DND-41 (cell line): ENCODE measurements around the gene PEX12.

ENCODE experiments used
- ATAC-seq: fragments of 200-7000 bp; cut with Tn5 transposase; 3 replicates; pipeline ENCODE4 v1.9.1; 2021; ENCODE audit warnings: low read depth; ENCODE audit not compliant: insufficient read depth
- DNase-seq: peaks from one replicate; pipeline ENCODE4 v3.0.0-alpha.2; 2020
- H2AFZ ChIP-seq: 2 replicates; pipeline ENCODE4 v1.6.0; 2012; ENCODE audit warnings: low read depth, low read length
- H3K27ac ChIP-seq: 2 replicates; pipeline ENCODE4 v1.5.1; 2012; ENCODE audit warnings: low read length, inconsistent platforms
- H3K27me3 ChIP-seq: fragments of 200-600 bp; sonication (generic); 2 replicates; pipeline ENCODE4 v1.6.0; 2012; ENCODE audit warnings: low read length, mild to moderate bottlenecking, inconsistent platforms; ENCODE audit not compliant: insufficient read depth, poor library complexity
- H3K36me3 ChIP-seq: 2 replicates; pipeline ENCODE4 v1.5.1; 2012; ENCODE audit warnings: low read length, inconsistent platforms; ENCODE audit not compliant: insufficient read depth
- H3K4me1 ChIP-seq: 2 replicates; pipeline ENCODE4 v1.5.1; 2012; ENCODE audit warnings: mild to moderate bottlenecking, low read length; ENCODE audit not compliant: insufficient read depth
- H3K4me2 ChIP-seq: 2 replicates; pipeline ENCODE4 v1.6.0; 2012; ENCODE audit warnings: mild to moderate bottlenecking, moderate library complexity, low read length, inconsistent platforms; ENCODE audit not compliant: insufficient read depth
- H3K4me3 ChIP-seq, 2 experiments: fragments of 200-600 bp in 1 of 2; shearing (Covaris generic) in 1 of 2; 2 replicates each; pipeline ENCODE4 v1.5.1; 2012 to 2016; ENCODE audit warnings: inconsistent platforms in 2 of 2, low read length in 2 of 2, mild to moderate bottlenecking in 2 of 2, low read depth in 1 of 2, moderate library complexity in 1 of 2
- H3K79me2 ChIP-seq: 2 replicates; pipeline ENCODE4 v1.6.0; 2012; ENCODE audit warnings: low read length, inconsistent platforms; ENCODE audit not compliant: insufficient read depth
- H3K9ac ChIP-seq: 2 replicates; pipeline ENCODE4 v1.6.0; 2012; ENCODE audit warnings: low read depth, mild to moderate bottlenecking, inconsistent platforms, low read length, moderate library complexity
- H3K9me3 ChIP-seq: 2 replicates; pipeline ENCODE4 v1.5.1; 2012; ENCODE audit warnings: low read length, moderate library complexity, mild to moderate bottlenecking, inconsistent platforms; ENCODE audit not compliant: insufficient read depth, severe bottlenecking
- H4K20me1 ChIP-seq: 2 replicates; pipeline ENCODE4 v1.6.0; 2012; ENCODE audit warnings: low read length; ENCODE audit not compliant: insufficient read depth
- EZH2 ChIP-seq: IDR thresholded peaks from 3 replicates; pipeline ENCODE4 v1.6.1; 2012; ENCODE audit warnings: borderline replicate concordance, low read depth, mild to moderate bottlenecking, moderate library complexity, low read length, inconsistent platforms; ENCODE audit not compliant: severe bottlenecking
- TF ChIP-seq, protein P1 (sequence below): IDR thresholded peaks from 2 replicates; pipeline ENCODE4 v1.5.1; 2012; ENCODE audit warnings: borderline replicate concordance, low read length, moderate library complexity, mild to moderate bottlenecking; ENCODE audit not compliant: poor library complexity, severe bottlenecking; ENCODE audit errors: extremely low read depth

Gene PEX12

DNA sequence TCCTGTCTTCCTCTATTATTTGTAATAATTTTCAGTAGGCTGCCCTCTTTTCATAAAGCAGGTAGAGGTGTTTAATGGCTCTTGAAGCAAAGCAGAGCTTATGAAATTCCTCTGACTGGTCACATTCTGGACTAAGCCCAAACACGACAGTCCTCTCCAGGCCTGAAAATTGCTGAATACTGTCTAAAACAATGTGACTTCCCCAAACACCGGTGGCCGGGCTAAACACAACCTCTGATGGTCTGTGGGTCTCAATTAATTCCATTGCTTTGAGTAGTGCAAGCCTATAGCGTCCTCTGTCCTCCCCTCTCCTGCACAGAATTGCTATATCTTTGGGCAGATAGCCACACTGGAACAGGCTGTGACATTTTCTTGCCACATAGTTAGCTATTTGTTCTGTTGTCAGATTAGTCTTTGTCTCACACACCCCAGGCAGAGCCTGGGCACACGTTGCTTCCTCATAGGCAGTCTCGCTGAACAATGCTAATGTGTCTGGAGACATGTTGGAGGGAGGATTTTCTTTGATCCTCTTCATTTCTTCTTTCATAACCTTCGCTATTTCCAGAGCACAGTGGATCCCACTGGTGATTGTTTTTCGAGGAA lies 30.1 kb downstream of the PEX12 start:
- peaks cover 10% of the 10 kb centered on the region for H3K4me1 ChIP-seq
- no peak overlapping the region for H3K4me3 ChIP-seq
- H3K27me3 ChIP-seq = no peaks in the 10 kb centered on the region
- ATAC-seq (no peak), DNase-seq (no peak)
- H3K27ac ChIP-seq = no peak overlapping the region
- no peak overlapping the region for H2AFZ ChIP-seq
- H3K4me2 ChIP-seq = no peak overlapping the region
- no peaks in the 10 kb centered on the region for H3K9me3 ChIP-seq
- H3K9ac ChIP-seq = no peak overlapping the region
- TF ChIP-seq, protein P1, sequence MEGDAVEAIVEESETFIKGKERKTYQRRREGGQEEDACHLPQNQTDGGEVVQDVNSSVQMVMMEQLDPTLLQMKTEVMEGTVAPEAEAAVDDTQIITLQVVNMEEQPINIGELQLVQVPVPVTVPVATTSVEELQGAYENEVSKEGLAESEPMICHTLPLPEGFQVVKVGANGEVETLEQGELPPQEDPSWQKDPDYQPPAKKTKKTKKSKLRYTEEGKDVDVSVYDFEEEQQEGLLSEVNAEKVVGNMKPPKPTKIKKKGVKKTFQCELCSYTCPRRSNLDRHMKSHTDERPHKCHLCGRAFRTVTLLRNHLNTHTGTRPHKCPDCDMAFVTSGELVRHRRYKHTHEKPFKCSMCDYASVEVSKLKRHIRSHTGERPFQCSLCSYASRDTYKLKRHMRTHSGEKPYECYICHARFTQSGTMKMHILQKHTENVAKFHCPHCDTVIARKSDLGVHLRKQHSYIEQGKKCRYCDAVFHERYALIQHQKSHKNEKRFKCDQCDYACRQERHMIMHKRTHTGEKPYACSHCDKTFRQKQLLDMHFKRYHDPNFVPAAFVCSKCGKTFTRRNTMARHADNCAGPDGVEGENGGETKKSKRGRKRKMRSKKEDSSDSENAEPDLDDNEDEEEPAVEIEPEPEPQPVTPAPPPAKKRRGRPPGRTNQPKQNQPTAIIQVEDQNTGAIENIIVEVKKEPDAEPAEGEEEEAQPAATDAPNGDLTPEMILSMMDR = no peak
- TF ChIP-seq EZH2 = no peak
- no peaks in the 10 kb centered on the region for H3K79me2 ChIP-seq
- H4K20me1 ChIP-seq = no peaks in the 10 kb centered on the region
- H3K36me3 ChIP-seq = no peaks in the 10 kb centered on the region

DNA sequence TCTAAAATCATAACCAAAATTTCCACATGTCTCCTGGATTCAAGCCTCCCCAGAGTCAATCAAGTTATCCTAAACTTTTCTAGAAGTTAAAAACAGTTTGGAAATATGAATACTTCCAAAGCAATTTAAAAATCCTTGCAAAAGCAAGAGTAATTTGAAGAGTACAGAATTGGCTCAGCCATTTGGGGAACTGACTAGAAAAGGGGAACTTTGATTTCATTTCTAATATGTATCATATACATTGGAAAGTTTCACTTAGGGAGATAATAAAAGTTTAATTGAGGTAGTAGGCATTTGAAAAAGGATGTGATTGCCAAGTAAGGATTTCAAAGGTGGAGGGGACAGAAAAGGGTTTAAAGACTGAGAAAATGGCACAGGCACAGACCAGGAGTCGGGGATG lies 31.9 kb downstream of the PEX12 start:
- Histone ChIP-seq H3K4me1 (peaks cover 29% of the 10 kb centered on the region), H3K27me3 (no peaks in the 10 kb centered on the region), H3K79me2 (peaks cover 7% of the 10 kb centered on the region), H2AFZ (no peak overlapping the region), H3K9ac (no peak overlapping the region), H4K20me1 (no peaks in the 10 kb centered on the region), H3K4me3 (no peak overlapping the region), H3K9me3 (no peaks in the 10 kb centered on the region), H3K4me2 (no peak overlapping the region), H3K36me3 (no peaks in the 10 kb centered on the region), H3K27ac (no peak overlapping the region)
- no peak for TF ChIP-seq EZH2
- TF ChIP-seq, protein P1 = no peak
- DNase-seq (no peak), ATAC-seq (no peak)

DNA sequence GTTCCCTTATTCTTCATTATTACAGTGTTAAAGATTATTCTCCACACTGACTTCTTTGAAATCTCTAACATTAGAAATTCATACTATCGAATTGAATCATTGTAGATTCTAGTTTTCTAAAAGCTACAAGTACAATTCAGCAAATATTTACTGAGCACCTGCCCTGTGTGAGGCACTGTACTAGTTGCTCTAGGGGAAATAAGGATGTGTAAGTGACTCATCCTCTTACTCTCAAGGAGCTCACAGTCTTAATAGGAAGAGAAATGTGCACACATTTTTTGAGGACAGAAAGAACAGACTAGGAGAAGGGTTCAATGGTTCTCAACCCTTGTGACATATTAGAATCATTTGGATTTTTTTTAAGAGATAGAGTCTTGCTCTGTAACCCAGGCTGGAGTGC lies 33.2 kb downstream of the PEX12 start:
- H3K9me3 ChIP-seq = no peaks in the 10 kb centered on the region
- H3K4me1 ChIP-seq = peaks cover 41% of the 10 kb centered on the region
- H2AFZ ChIP-seq = no peak overlapping the region
- no peak overlapping the region for H3K4me3 ChIP-seq
- H3K27me3 ChIP-seq = no peaks in the 10 kb centered on the region
- no peak overlapping the region for H3K4me2 ChIP-seq
- H4K20me1 ChIP-seq = no peaks in the 10 kb centered on the region
- peaks cover 13% of the 10 kb centered on the region for H3K79me2 ChIP-seq
- ATAC-seq (no peak), DNase-seq (no peak)
- no peak overlapping the region for H3K9ac ChIP-seq
- no peak overlapping the region for H3K27ac ChIP-seq
- TF ChIP-seq EZH2 = no peak
- TF ChIP-seq, protein P1 = no peak
- H3K36me3 ChIP-seq = no peaks in the 10 kb centered on the region

DNA sequence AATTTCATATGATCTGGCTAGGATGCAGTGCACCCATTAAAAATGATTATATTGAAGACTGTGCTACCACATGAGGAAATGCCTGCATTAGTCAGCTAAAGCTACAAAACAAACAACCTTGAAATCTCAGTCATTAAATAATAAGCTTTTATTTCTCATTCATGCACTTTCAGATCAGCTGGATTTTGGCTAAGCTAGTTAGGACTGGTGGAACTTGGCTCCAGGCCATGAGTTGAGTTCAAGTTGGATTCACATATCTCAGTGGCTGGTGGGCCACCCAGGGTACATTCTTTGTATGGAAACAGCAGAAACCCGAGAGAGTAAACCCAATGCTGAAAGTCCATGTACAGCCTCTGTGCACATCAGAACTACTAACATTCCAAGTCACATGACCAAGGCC lies 34.5 kb downstream of the PEX12 start:
- ATAC-seq (no peak), DNase-seq (no peak)
- Histone ChIP-seq H3K4me3 (peak overlapping the region in 1 of 2 experiments; percentile 1; a peak in 1 of 4 replicates), H3K9me3 (no peaks in the 10 kb centered on the region), H4K20me1 (no peaks in the 10 kb centered on the region), H3K4me1 (peaks cover 54% of the 10 kb centered on the region), H2AFZ (no peak overlapping the region), H3K4me2 (peak overlapping the region; percentile 40), H3K27me3 (no peaks in the 10 kb centered on the region), H3K79me2 (peaks cover 22% of the 10 kb centered on the region), H3K9ac (peak overlapping the region; percentile 20), H3K36me3 (no peaks in the 10 kb centered on the region), H3K27ac (peak overlapping the region; percentile 96)
- TF ChIP-seq, protein P1 = no peak
- TF ChIP-seq EZH2 = no peak
